ENCODE data around the gene HMG20A.

- TF ChIP-seq CTCF (IDR thresholded peaks at IDR 0.05): no peak
- no peak for TF ChIP-seq POLR2A (IDR thresholded peaks at IDR 0.05)
Measured at GRCh38 chr15:77371850-77372563, 48.7 kb upstream of the HMG20A start.

Measured in thyroid gland (tissue), 4 donors.